SU-DHL-6 (cell line): ENCODE results near the gene ST3GAL3.
A peak's percentile ranks its signal among the peaks of the same experiment; 100 is the strongest.

ENCODE experiments used
- H2AFZ ChIP-seq: fragments of 200-600 bp; sonication (generic); 2 replicates; pipeline ENCODE4 v1.6.1; 2014; ENCODE audit warnings: low read depth, mild to moderate bottlenecking, moderate library complexity, mixed read lengths, antibody characterized with exemption, low read length; ENCODE audit not compliant: severe bottlenecking
- H3F3A ChIP-seq: fragments of 200-600 bp; shearing (Covaris generic); 2 replicates; pipeline ENCODE4 v1.6.0; 2016; ENCODE audit warnings: antibody characterized with exemption, mild to moderate bottlenecking; ENCODE audit not compliant: insufficient read depth
- H3K27ac ChIP-seq: fragments of 200-600 bp; sonication (generic); 2 replicates; pipeline ENCODE4 v1.5.1; 2016; ENCODE audit warnings: low read depth, mild to moderate bottlenecking, low read length, moderate library complexity, mixed read lengths
- H3K27me3 ChIP-seq: fragments of 200-600 bp; sonication (generic), shearing (Covaris generic); 2 replicates; pipeline ENCODE4 v1.6.0; 2014; ENCODE audit warnings: mild to moderate bottlenecking, low read length
- H3K36me3 ChIP-seq: fragments of 200-600 bp; sonication (generic); 2 replicates; pipeline ENCODE4 v1.6.1; 2014; ENCODE audit warnings: mild to moderate bottlenecking, low read length, mixed read lengths
- H3K4me2 ChIP-seq: fragments of 300-600, 200-600 bp; shearing (Covaris generic), sonication (generic); 2 replicates; pipeline ENCODE4 v1.6.0; 2014; ENCODE audit warnings: low read length, low read depth, mild to moderate bottlenecking; ENCODE audit not compliant: poor library complexity, severe bottlenecking
- H3K4me3 ChIP-seq: fragments of 200-600 bp; sonication (generic); 2 replicates; pipeline ENCODE4 v1.5.1; 2014; ENCODE audit warnings: antibody characterized with exemption, low read length, mild to moderate bottlenecking, mixed read lengths; ENCODE audit not compliant: insufficient read depth, poor library complexity, severe bottlenecking
- H3K79me2 ChIP-seq: fragments of 200-600 bp; sonication (generic); 2 replicates; pipeline ENCODE4 v1.6.1; 2014; ENCODE audit warnings: mild to moderate bottlenecking, low read length, moderate library complexity; ENCODE audit not compliant: insufficient read depth
- H3K9ac ChIP-seq: fragments of 200-600 bp; sonication (generic); 2 replicates; pipeline ENCODE4 v1.7.0; 2014; ENCODE audit warnings: mild to moderate bottlenecking, low read length
- H3K9me2 ChIP-seq: fragments of 200-600 bp; sonication (generic); replicated peaks from 2 replicates; pipeline ENCODE4 v1.6.1; 2014; ENCODE audit warnings: low read length; ENCODE audit not compliant: insufficient read depth
- H3K9me3 ChIP-seq: fragments of 200-600 bp; sonication (generic); 2 replicates; pipeline ENCODE4 v1.6.1; 2014; ENCODE audit warnings: low read length, mixed read lengths; ENCODE audit not compliant: insufficient read depth
- H4K20me1 ChIP-seq: fragments of 200-600 bp; sonication (generic); 2 replicates; pipeline ENCODE4 v1.6.1; 2014; ENCODE audit warnings: low read depth, mild to moderate bottlenecking, antibody characterized with exemption, low read length, moderate library complexity, mixed read lengths
- CTCF ChIP-seq: fragments of 200-600 bp; sonication (generic); IDR thresholded peaks from one replicate; pipeline ENCODE4 v1.5.1; 2017; ENCODE audit warnings: antibody characterized with exemption, mild to moderate bottlenecking, low read length, moderate library complexity; ENCODE audit not compliant: insufficient read depth, poor library complexity, severe bottlenecking
- EZH2phosphoT487 ChIP-seq: fragments of 200-600 bp; sonication (generic), shearing (Covaris generic); conservative IDR thresholded peaks from 2 replicates; pipeline ENCODE4 v1.6.1; 2018; ENCODE audit warnings: mild to moderate bottlenecking, antibody characterized with exemption, low read length, moderate library complexity, mixed read lengths

ST3GAL3 gene

GRCh38 chr1:43830802-43831201 lies 123.5 kb downstream of the ST3GAL3 start:
- H3K36me3 ChIP-seq: no peaks in the 10 kb centered on the region
- no peaks in the 10 kb centered on the region for H4K20me1 ChIP-seq
- H3K9me2 ChIP-seq: no peaks in the 10 kb centered on the region
- H3K4me3 ChIP-seq: no peak overlapping the region
- no peak overlapping the region for H3K4me2 ChIP-seq
- peaks cover 21% of the 10 kb centered on the region for H3F3A ChIP-seq
- H3K79me2 ChIP-seq: no peaks in the 10 kb centered on the region
- no peak overlapping the region for H3K9ac ChIP-seq
- no peak overlapping the region for H2AFZ ChIP-seq
- no peak overlapping the region for H3K27ac ChIP-seq
- no peaks in the 10 kb centered on the region for H3K27me3 ChIP-seq
- TF ChIP-seq CTCF: no peak
- TF ChIP-seq EZH2phosphoT487: no peak
- H3K9me3 ChIP-seq: no peaks in the 10 kb centered on the region

- no peaks in the 10 kb centered on the region for H3K79me2 ChIP-seq
- no peaks in the 10 kb centered on the region for H3K36me3 ChIP-seq
- H3K27me3 ChIP-seq: no peaks in the 10 kb centered on the region
- H3F3A ChIP-seq: peaks cover 26% of the 10 kb centered on the region
- H3K9me3 ChIP-seq: no peaks in the 10 kb centered on the region
- no peaks in the 10 kb centered on the region for H3K9me2 ChIP-seq
- no peak for TF ChIP-seq CTCF
- no peak for TF ChIP-seq EZH2phosphoT487
- H3K9ac ChIP-seq: peak overlapping the region; percentile 24; the same call in 1 of the 2 replicates
- H2AFZ ChIP-seq: no peak overlapping the region
- no peak overlapping the region for H3K4me3 ChIP-seq
- no peaks in the 10 kb centered on the region for H4K20me1 ChIP-seq
- peak overlapping the region; percentile 17 for H3K4me2 ChIP-seq
- H3K27ac ChIP-seq: peak overlapping the region; percentile 98
These were observed 124.5 kb downstream of the ST3GAL3 start for GRCh38 chr1:43831851-43832250.

- Histone ChIP-seq H3K9me3 (no peaks in the 10 kb centered on the region), H4K20me1 (no peaks in the 10 kb centered on the region), H3K4me3 (no peak overlapping the region), H2AFZ (no peak overlapping the region), H3K4me2 (peak overlapping the region; percentile 17), H3K27me3 (no peaks in the 10 kb centered on the region), H3K9ac (peak overlapping the region; percentile 24; the same call in 1 of the 2 replicates), H3F3A (peaks cover 26% of the 10 kb centered on the region), H3K36me3 (no peaks in the 10 kb centered on the region), H3K9me2 (no peaks in the 10 kb centered on the region), H3K79me2 (no peaks in the 10 kb centered on the region), H3K27ac (peak overlapping the region; percentile 98)
- TF ChIP-seq CTCF (no peak), EZH2phosphoT487 (no peak)
These were observed 124.9 kb downstream of the ST3GAL3 start for GRCh38 chr1:43832255-43832654.
